Peyer's patch (tissue), 4 donors: Measurements from ENCODE around the gene GPR146.

ENCODE experiments used
- CTCF ChIP-seq, 6 experiments: fragments of 450-650 bp in 4 of 6; fragments of 200-600 bp in 2 of 6; sonication (generic) in 1 of 6; IDR thresholded peaks; one replicate each; pipeline ENCODE4 v1.5.1; 2017 to 2019; ENCODE audit warnings: antibody characterized with exemption in 6 of 6, mild to moderate bottlenecking in 3 of 6, moderate library complexity in 1 of 6
- POLR2A ChIP-seq, 2 donors: fragments of 450-650 bp; IDR thresholded peaks; one replicate each; pipeline ENCODE4 v1.5.1; 2017; ENCODE audit warnings: antibody characterized with exemption in 2 of 2, mild to moderate bottlenecking in 2 of 2, moderate library complexity in 2 of 2

GRCh38 chr7:1031716-1032455, 12.5 kb upstream of the GPR146 start:
- TF ChIP-seq CTCF (IDR thresholded peaks at IDR 0.05) (no peak), POLR2A (IDR thresholded peaks at IDR 0.05) (no peak)
